ENCODE measurements around the gene DSCAML1. TPM values are rescaled to one million over a fixed set of nuclear protein-coding genes. Genes with fewer than 3 reads are reported as not detected.

Gene DSCAML1
- total RNA-seq, 4 donors from 2014 or later, result 0.54 to 1.8 (median 0.99) TPM

DNA sequence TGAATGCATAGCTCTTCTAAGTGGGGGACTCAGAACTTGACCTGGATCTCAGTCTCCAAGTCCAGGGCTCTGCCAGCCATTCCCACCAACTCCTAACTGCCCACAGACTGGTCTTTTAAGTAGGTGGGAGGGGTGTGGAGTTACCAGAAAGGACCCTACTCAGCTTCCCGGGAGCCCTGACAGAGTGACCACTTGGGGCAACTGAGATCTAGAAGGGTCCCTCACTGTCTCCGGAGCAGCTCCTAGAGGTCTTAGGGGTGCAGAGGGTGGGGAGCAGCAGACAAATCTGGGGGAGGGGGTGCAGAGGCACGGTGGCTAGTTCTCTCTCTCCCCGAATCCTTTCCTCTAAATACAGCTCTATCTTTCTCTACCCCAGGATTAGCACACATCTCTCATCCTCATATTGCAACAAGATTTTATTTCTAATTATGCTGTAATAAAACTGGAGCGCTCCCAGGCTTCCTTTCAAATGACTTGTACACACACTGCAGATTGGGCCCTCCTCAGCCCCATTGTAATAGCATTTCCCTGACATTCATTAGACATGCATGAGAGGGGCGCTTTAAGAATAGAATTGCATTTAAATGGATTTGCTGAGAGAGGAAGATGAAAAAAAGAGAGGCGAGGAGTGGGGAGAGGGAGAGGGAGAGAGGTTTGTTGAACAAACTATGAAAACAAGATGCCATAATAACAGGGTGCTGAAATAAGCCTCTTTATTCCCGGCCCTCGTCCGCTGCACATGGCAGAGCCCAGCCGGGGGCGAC lies 250.4 kb downstream of the DSCAML1 start:
- no peaks in the 10 kb centered on the region for H3K4me1 ChIP-seq
- no peaks in the 10 kb centered on the region for H3K27me3 ChIP-seq
- no peak for DNase-seq
- intact Hi-C loops (cut with DNase I), result no loop called here
- H3K9me3 ChIP-seq, result no peaks in the 10 kb centered on the region
- no peak for TF ChIP-seq POLR2A (IDR thresholded peaks at IDR 0.05)
- no peak for TF ChIP-seq CTCF (IDR thresholded peaks at IDR 0.05)
- H3K36me3 ChIP-seq, result no peaks in the 10 kb centered on the region
- WGBS, 2 donors, result 59 to 63% methylated on average over 12 of the region's 12 CpGs
- no peak overlapping the region for H3K27ac ChIP-seq
- H3K4me3 ChIP-seq (replicated peaks in 1 of 3), result no peak overlapping the region

GRCh38 chr11:117545706-117546105 lies 251.3 kb downstream of the DSCAML1 start:
- no peaks in the 10 kb centered on the region for H3K27me3 ChIP-seq
- H3K9me3 ChIP-seq, result no peaks in the 10 kb centered on the region
- no peak for TF ChIP-seq POLR2A (IDR thresholded peaks at IDR 0.05)
- no peak for TF ChIP-seq CTCF (IDR thresholded peaks at IDR 0.05)
- no peaks in the 10 kb centered on the region for H3K4me1 ChIP-seq
- WGBS, 2 donors, result 97% methylated on average over 12 of the region's 12 CpGs
- no peak for DNase-seq
- no peaks in the 10 kb centered on the region for H3K36me3 ChIP-seq
- no peak overlapping the region for H3K27ac ChIP-seq
- intact Hi-C loops (cut with DNase I), result no loop called here
- no peak overlapping the region for H3K4me3 ChIP-seq (replicated peaks in 1 of 3)

DNA sequence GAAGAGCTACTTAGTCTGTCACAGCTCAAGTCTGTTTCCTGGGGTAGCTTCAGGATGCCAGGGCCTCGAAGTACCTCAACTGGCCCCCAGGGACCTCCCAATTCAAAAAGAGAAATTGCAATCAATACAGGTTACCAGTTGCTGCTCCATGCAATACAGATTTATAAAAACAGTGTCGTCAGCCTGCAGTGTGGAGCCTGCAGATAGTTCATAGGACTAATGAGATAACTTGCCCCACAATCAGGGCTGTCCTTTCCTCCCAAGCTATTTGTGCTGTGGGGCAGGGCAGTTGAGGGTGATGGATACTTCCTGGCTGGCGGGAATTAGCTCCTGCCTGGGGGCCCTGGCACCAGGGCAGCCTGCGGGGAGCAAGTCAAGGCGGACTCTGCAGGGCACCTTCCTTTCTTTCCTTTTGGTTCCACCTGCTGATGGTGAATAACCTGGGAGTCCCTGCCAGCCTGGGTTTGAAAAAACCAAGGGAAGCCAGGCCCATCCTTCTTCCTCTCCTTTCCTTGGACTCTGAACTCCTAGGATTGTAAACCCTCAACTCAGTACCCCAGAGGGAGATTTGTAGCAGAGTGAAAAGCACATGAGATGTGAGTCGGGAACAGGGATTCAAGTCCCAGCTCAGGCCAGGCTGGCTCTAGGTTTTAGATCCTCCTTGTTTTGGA lies 252.8 kb downstream of the DSCAML1 start:
- DNase-seq, result no peak
- Histone ChIP-seq H3K36me3 (no peaks in the 10 kb centered on the region), H3K27ac (no peak overlapping the region), H3K27me3 (no peaks in the 10 kb centered on the region), H3K4me1 (no peaks in the 10 kb centered on the region), H3K4me3 (replicated peaks in 1 of 3) (no peak overlapping the region), H3K9me3 (no peaks in the 10 kb centered on the region)
- intact Hi-C loops (cut with DNase I), result no loop called here
- TF ChIP-seq CTCF (IDR thresholded peaks at IDR 0.05) (no peak), POLR2A (IDR thresholded peaks at IDR 0.05) (no peak)
- WGBS, 2 donors, result 89 to 91% methylated on average over 6 of the region's 6 CpGs

DNA sequence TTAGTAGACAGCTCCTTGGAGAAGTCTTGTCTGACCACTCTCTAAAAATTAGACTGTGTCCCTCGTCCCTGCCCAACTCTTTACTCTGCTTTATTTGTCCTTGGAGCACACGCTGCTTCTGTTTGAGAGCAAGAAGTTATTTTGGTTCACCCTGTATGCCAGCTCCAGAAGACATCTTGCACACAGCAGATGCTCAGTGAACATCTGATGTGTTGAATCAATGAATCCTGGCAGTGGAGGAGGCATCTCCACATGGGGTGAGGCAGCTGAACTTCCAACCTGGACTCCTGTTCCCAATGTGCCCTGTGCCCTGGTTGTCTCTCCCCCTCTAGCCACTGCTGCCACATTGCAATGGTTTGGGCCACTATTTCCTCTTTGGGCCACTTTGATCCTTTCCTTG lies 255.8 kb downstream of the DSCAML1 start:
- Histone ChIP-seq H3K27me3 (no peaks in the 10 kb centered on the region), H3K4me1 (no peaks in the 10 kb centered on the region), H3K9me3 (no peaks in the 10 kb centered on the region), H3K4me3 (replicated peaks in 1 of 3) (no peak overlapping the region), H3K36me3 (no peaks in the 10 kb centered on the region), H3K27ac (no peak overlapping the region)
- intact Hi-C loops (cut with DNase I), result no loop called here
- WGBS, 2 donors, result 83% methylated on average over 2 of the region's 2 CpGs
- no peak for DNase-seq
- TF ChIP-seq POLR2A (IDR thresholded peaks at IDR 0.05) (no peak), CTCF (IDR thresholded peaks at IDR 0.05) (no peak)
